ENCODE results near the gene C1orf50. TPM values are rescaled to one million over a fixed set of nuclear protein-coding genes. Genes with fewer than 3 reads are reported as not detected.

C1orf50 gene
- total and polyA plus RNA-seq, 2 of the 4 experiments (the other 2 are of a cell fraction): 2.0 to 6.0 TPM

- Histone ChIP-seq H2BK20ac (ENCODE audit: low read depth, low read length) (no peak overlapping the region), H3K4me3 (ENCODE audit: insufficient read depth, low read depth, low read length) (no peak overlapping the region), H4K20me1 (ENCODE audit: insufficient read depth, low read length) (no peaks in the 10 kb centered on the region), H3K36me3 (ENCODE audit: control insufficient read depth, insufficient read depth, low read length) (no peaks in the 10 kb centered on the region), H3K56ac (ENCODE audit: extremely low read depth, insufficient read depth, low read length) (no peak overlapping the region), H3K79me1 (ENCODE audit: low read depth in 1 of 2, low read length in 2 of 2) (no peaks in the 10 kb centered on the region), H2AFZ (replicated peaks; ENCODE audit: low read length, poor library complexity) (no peak overlapping the region), H3K9me1 (ENCODE audit: insufficient read depth, low read length) (no peaks in the 10 kb centered on the region), H4K5ac (ENCODE audit: low read depth, low read length) (no peak overlapping the region), H2AK9ac (replicated peaks; ENCODE audit: low read depth, low read length, poor library complexity) (no peak overlapping the region), H4K8ac (ENCODE audit: low read depth in 2 of 2, low read length in 2 of 2) (no peak overlapping the region), H3K9me3 (ENCODE audit: control insufficient read depth, insufficient read depth, low read length) (no peaks in the 10 kb centered on the region), H3K23ac (ENCODE audit: low read depth, low read length) (no peak overlapping the region), H3K4me1 (ENCODE audit: control insufficient read depth, insufficient read depth, low read length) (no peaks in the 10 kb centered on the region), H2BK5ac (ENCODE audit: low read depth, low read length, poor library complexity, severe bottlenecking) (no peak overlapping the region), H3K4me2 (ENCODE audit: low read depth, low read length) (no peak overlapping the region), H2BK15ac (ENCODE audit: low read depth, low read length) (no peak overlapping the region), H3K14ac (replicated peaks; ENCODE audit: low read depth, low read length) (no peak overlapping the region), H3K27ac (ENCODE audit: insufficient read depth, low read length) (no peak overlapping the region), H3K27me3 (ENCODE audit: control insufficient read depth, insufficient read depth, low read length) (no peaks in the 10 kb centered on the region; the same call in 1 of the 2 replicates), H3K18ac (ENCODE audit: low read depth, low read length) (no peak overlapping the region), H3K9ac (ENCODE audit: low read depth, low read length) (no peak overlapping the region), H3K4ac (ENCODE audit: low read depth, low read length) (no peak overlapping the region), H2BK120ac (ENCODE audit: low read depth, low read length) (no peak overlapping the region), H2AK5ac (ENCODE audit: low read depth, low read length) (no peak overlapping the region), H4K91ac (ENCODE audit: insufficient read depth, low read depth, low read length) (no peak overlapping the region)
- BruUV-seq (replicated peaks): no TSS peak
- ChIA-PET POLR2A (ENCODE audit: unreplicated experiment) (no interaction called here), CTCF (no interaction called here)
- no peak for TF ChIP-seq CHD1 (IDR thresholded peaks at IDR 0.05; ENCODE audit: low read depth, low read length)
- no peak for TF ChIP-seq RFX5 (IDR thresholded peaks at IDR 0.05; ENCODE audit: low read depth, low read length)
- TF ChIP-seq ELK1 (IDR thresholded peaks at IDR 0.05; ENCODE audit: borderline replicate concordance, low read depth, low read length): no peak
- TF ChIP-seq SMC3 (IDR thresholded peaks at IDR 0.05; ENCODE audit: low read depth, low read length): no peak
- TF ChIP-seq RCOR1 (IDR thresholded peaks at IDR 0.05; ENCODE audit: insufficient replicate concordance, low read length): no peak
- TF ChIP-seq POLR2A (IDR thresholded peaks at IDR 0.05; ENCODE audit: low read depth, low read length): no peak
- no peak for TF ChIP-seq USF2 (IDR thresholded peaks at IDR 0.05; ENCODE audit: low read depth, low read length)
- no peak for TF ChIP-seq RAD21 (IDR thresholded peaks at IDR 0.05; ENCODE audit: low read length)
- no peak for TF ChIP-seq CEBPB (IDR thresholded peaks at IDR 0.05; ENCODE audit: low read depth, low read length)
- TF ChIP-seq MAZ (IDR thresholded peaks at IDR 0.05; ENCODE audit: borderline replicate concordance, low read depth, low read length): no peak
- no peak for TF ChIP-seq FOS (IDR thresholded peaks at IDR 0.05; ENCODE audit: low read depth, low read length)
- TF ChIP-seq BHLHE40 (IDR thresholded peaks at IDR 0.05; ENCODE audit: low read depth, low read length): no peak
- TF ChIP-seq NFE2L2 (IDR thresholded peaks at IDR 0.05; ENCODE audit: low read depth, low read length): no peak
- DNase-seq (no peak), ATAC-seq (ENCODE audit: low read depth) (no peak)
- in situ Hi-C loops (cut with MboI; ENCODE audit: low sequenced_read_pairs): no loop called here
- dilution Hi-C loops (cut with HindIII; ENCODE audit: low sequenced_read_pairs, unreplicated experiment): no loop called here
- intact Hi-C loops (cut with micrococcal nuclease): no loop called here
- WGBS, 2 experiments (ENCODE audit: extremely low coverage in 2 of 2, insufficient read length in 1 of 2): 68% methylated on average over 4 of the region's 14 CpGs; no CpG with 5 or more reads in 1 of the 2 experiments
These were observed 31.5 kb upstream of the C1orf50 start for GRCh38 chr1:42735477-42736105.
